T-cell (primary cell): ENCODE data around the gene DCLRE1A. TPM values are rescaled to one million over a fixed set of nuclear protein-coding genes. Genes with fewer than 3 reads are reported as not detected.

Source experiments
- ATAC-seq, 4 experiments: fragments of 200-7000 bp in 3 of 4; fragments of 150-1000 bp in 1 of 4; cut with Tn5 transposase; replicated peaks in 1 of 4; 1 replicate in 3 of 4; 2 replicates in 1 of 4; pipeline ENCODE4 v1.10.0; 2021; ENCODE audit warnings: moderate library complexity in 3 of 4, mild to moderate bottlenecking in 2 of 4, moderate number of reproducible peaks in 1 of 4
- CTCF ChIA-PET, 2 donors: fragments of 300-600 bp; sonication (Branson Sonifier 250); formaldehyde crosslinking; loops; one replicate each; lab custom pipeline; 2022; ENCODE audit warnings: antibody characterized with exemption in 2 of 2; lab: Charles Lee
- POLR2A ChIA-PET, 2 donors: fragments of 300-600 bp; sonication (Branson Sonifier 250); formaldehyde crosslinking; loops; one replicate each; lab custom pipeline; 2022; ENCODE audit warnings: antibody characterized with exemption in 2 of 2; lab: Charles Lee
- DNase-seq, 35 experiments: peaks; one replicate each; pipeline versions ENCODE4 v3.0.0 to v3.0.0-alpha.2; 2013 to 2023
- H3K27ac ChIP-seq: one replicate; pipeline ENCODE4 v1.5.1; 2013; ENCODE audit warnings: low read length
- H3K27me3 ChIP-seq, 2 experiments: replicated peaks in 1 of 2; 1 replicate in 1 of 2; 2 replicates in 1 of 2; pipeline versions ENCODE4 v1.6.1 to v1.7.0; 2013; ENCODE audit warnings: low read length in 1 of 2, mixed read lengths in 1 of 2; ENCODE audit not compliant: control insufficient read depth in 2 of 2, insufficient read depth in 2 of 2; ENCODE audit errors: extremely low read depth in 1 of 2
- H3K36me3 ChIP-seq, 2 donors: 1 replicate in 1 of 2; 2 replicates in 1 of 2; pipeline versions ENCODE4 v1.6.1 to v1.7.0; 2013; ENCODE audit warnings: low read length in 1 of 2; ENCODE audit not compliant: control insufficient read depth in 2 of 2, insufficient read depth in 1 of 2; ENCODE audit errors: extremely low read depth in 1 of 2
- H3K4me1 ChIP-seq, 2 experiments: 1 replicate in 1 of 2; 2 replicates in 1 of 2; pipeline versions ENCODE4 v1.6.1 to v1.7.0; 2013; ENCODE audit warnings: low read length in 2 of 2, mixed read lengths in 1 of 2; ENCODE audit not compliant: insufficient read depth in 2 of 2, control insufficient read depth in 1 of 2; ENCODE audit errors: extremely low read depth in 1 of 2
- H3K4me3 ChIP-seq, 2 donors: 1 replicate in 1 of 2; 2 replicates in 1 of 2; pipeline versions ENCODE4 v1.5.1 to v1.7.0; 2013; ENCODE audit warnings: mild to moderate bottlenecking in 2 of 2, low read length in 1 of 2, moderate library complexity in 1 of 2; ENCODE audit not compliant: control insufficient read depth in 1 of 2; ENCODE audit errors: extremely low read depth in 1 of 2
- H3K9me3 ChIP-seq: 2 replicates; pipeline ENCODE4 v1.7.0; 2013
- H3K27ac Mint-ChIP-seq, 2 donors: one replicate each; pipeline ENCODE4 v1.8.0; 2020 to 2021; ENCODE audit warnings: mild to moderate bottlenecking in 2 of 2, mixed read lengths in 2 of 2
- H3K27me3 Mint-ChIP-seq, 2 donors: one replicate each; pipeline ENCODE4 v1.8.0; 2021 to 2022; ENCODE audit warnings: mixed read lengths in 2 of 2
- H3K36me3 Mint-ChIP-seq: one replicate; pipeline ENCODE4 v1.8.0; 2021; ENCODE audit warnings: mixed read lengths
- H3K4me1 Mint-ChIP-seq, 3 donors: one replicate each; pipeline ENCODE4 v1.8.0; 2020 to 2022; ENCODE audit warnings: mixed read lengths in 3 of 3, mild to moderate bottlenecking in 1 of 3
- H3K4me3 Mint-ChIP-seq, 3 donors: one replicate each; pipeline ENCODE4 v1.8.0; 2020 to 2022; ENCODE audit warnings: mild to moderate bottlenecking in 3 of 3, mixed read lengths in 3 of 3, moderate library complexity in 3 of 3
- H3K9me3 Mint-ChIP-seq, 3 donors: one replicate each; pipeline ENCODE4 v1.8.0; 2020 to 2022; ENCODE audit warnings: mixed read lengths in 3 of 3
- WGBS: methylation state at CpG from one replicate; pipeline ENCODE4 v1.1.5; 2013; ENCODE audit warnings: missing lambda C conversion rate; ENCODE audit not compliant: insufficient coverage; 5-methylcytosine and 5-hydroxymethylcytosine counted together
- total RNA-seq, 35 experiments: library from RNA in 6 of 35; stranded (reverse) in 6 of 35; fragments of 120-200 nt in 1 of 35; gene quantifications; one replicate each; pipeline versions ENCODE4 v1.2.1 to v1.2.4 and lab custom pipeline; 2013 to 2026

Gene DCLRE1A
- 1 to 10 TPM; 2.5 to 4.8 (median 3.9) TPM for total RNA-seq
- total RNA-seq (2013), result 8.9 TPM
- 5.0 to 56.5 (median 11.6) reads per million in 29 experiments for total RNA-seq (lab: John Stamatoyannopoulos, UW)

- Histone ChIP-seq H3K4me3 (peak within 1 kb of the TSS; percentile 85 to 94), H3K27me3 (no peaks in the 10 kb centered on the region), H3K27ac (peak within 1 kb of the TSS; percentile 71), H3K9me3 (no peaks in the 10 kb centered on the region), H3K36me3 (peaks cover 0 to 5% of the 10 kb centered on the region in 2 donors), H3K4me1 (peaks cover 16 to 25% of the 10 kb centered on the region in 2 experiments)
- Mint-ChIP-seq H3K9me3 (no peaks in the 10 kb centered on the region), H3K4me1 (peaks cover 51 to 67% (median 61%) of the 10 kb centered on the region in 3 donors), H3K36me3 (peaks cover 14% of the 10 kb centered on the region), H3K27me3 (no peaks in the 10 kb centered on the region), H3K4me3 (peak within 1 kb of the TSS; percentile 95 to 98 (median 96)), H3K27ac (peak within 1 kb of the TSS; percentile 97 to 98)
- POLR2A ChIA-PET, result interaction anchor here in 1 of 2 donors (0.5 kb wide), 1 partner anchor 18 kb away, joined by 3 read pairs; no protein-coding TSS in a partner anchor
- peak; percentile 59 to 72 (median 68) for ATAC-seq
- peak; percentile 3 to 72 (median 47) for DNase-seq
- 0% methylated on average over 15 of the region's 39 CpGs for WGBS
- CTCF ChIA-PET, result no interaction called here
Measured at GRCh38 chr10:113854013-113854760, at the start of gene DCLRE1A, which contains the start of gene NHLRC2. DCLRE1A (minus strand) TSS chr10:113854082; CDS start chr10:113853182, 900 bp downstream. NHLRC2 (plus strand) TSS chr10:113854661; CDS start chr10:113854873, 212 bp downstream.

GRCh38 chr10:113899952-113900598 is 46.2 kb upstream of the DCLRE1A start:
- Histone ChIP-seq H3K27me3 (no peaks in the 10 kb centered on the region), H3K9me3 (no peaks in the 10 kb centered on the region), H3K36me3 (peaks cover 0 to 31% of the 10 kb centered on the region in 2 donors), H3K4me3 (no peak overlapping the region), H3K4me1 (no peaks in the 10 kb centered on the region), H3K27ac (no peak overlapping the region)
- no peaks in the 10 kb centered on the region for H3K9me3 Mint-ChIP-seq
- DNase-seq (no peak), ATAC-seq (no peak)
- no peak overlapping the region for H3K4me3 Mint-ChIP-seq
- 100% methylated on average over 1 of the region's 2 CpGs for WGBS
- no peaks in the 10 kb centered on the region for H3K27me3 Mint-ChIP-seq
- ChIA-PET CTCF (no interaction called here), POLR2A (no interaction called here)
- H3K36me3 Mint-ChIP-seq, result peaks cover 45% of the 10 kb centered on the region
- no peaks in the 10 kb centered on the region for H3K4me1 Mint-ChIP-seq
- H3K27ac Mint-ChIP-seq, result no peak overlapping the region

DNA sequence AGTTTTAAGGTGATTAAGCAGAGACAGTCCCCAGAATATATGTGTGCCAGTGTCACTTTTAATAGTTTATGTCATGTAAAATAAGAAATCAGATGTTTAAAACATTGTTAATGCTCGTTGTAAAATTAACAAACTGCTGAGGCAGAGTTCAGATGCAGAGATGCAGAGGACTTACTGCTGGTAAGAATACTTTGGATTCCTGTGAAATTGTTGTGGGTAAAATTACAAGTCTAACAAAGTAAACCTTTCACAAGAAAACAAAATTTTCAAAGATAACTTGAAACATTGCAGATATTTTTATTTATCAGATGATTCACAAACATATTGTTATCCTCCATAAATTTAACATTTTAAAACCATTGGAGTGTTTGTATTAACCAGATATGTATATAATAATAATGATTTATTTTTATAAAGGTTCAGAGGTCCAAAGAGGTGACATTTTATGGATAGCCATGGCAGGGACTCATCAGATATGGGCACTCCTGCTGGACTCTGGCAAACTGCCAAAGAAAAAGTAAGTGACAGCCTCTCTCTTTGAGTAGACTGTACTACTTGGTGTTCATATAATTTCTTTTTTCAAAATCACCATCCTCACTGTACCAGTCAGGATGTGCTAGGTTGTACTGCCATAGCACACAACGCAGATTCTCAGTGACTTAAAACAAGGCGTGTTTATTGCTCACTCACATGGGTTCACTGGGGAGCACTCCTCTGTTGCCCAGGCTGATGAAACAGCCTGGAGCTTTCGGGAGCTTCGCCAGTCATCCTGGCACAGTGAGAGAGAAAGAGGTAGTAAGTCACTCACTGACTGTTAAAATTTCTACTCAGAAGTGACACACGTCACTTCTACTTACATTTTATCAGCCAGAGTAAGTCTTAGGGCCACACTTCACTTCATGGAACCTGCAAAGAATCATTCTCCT is 44.1 kb upstream of the DCLRE1A start:
- Histone ChIP-seq H3K4me3 (no peak overlapping the region), H3K9me3 (no peaks in the 10 kb centered on the region), H3K36me3 (peaks cover 0 to 28% of the 10 kb centered on the region in 2 donors), H3K27ac (no peak overlapping the region), H3K4me1 (no peaks in the 10 kb centered on the region), H3K27me3 (no peaks in the 10 kb centered on the region)
- Mint-ChIP-seq H3K27ac (no peak overlapping the region), H3K27me3 (no peaks in the 10 kb centered on the region), H3K4me3 (no peak overlapping the region), H3K9me3 (no peaks in the 10 kb centered on the region), H3K36me3 (peaks cover 44% of the 10 kb centered on the region), H3K4me1 (no peaks in the 10 kb centered on the region)
- ChIA-PET CTCF (no interaction called here), POLR2A (no interaction called here)
- ATAC-seq (no peak), DNase-seq (no peak)
- 100% methylated on average over 1 of the region's 6 CpGs for WGBS

DNA sequence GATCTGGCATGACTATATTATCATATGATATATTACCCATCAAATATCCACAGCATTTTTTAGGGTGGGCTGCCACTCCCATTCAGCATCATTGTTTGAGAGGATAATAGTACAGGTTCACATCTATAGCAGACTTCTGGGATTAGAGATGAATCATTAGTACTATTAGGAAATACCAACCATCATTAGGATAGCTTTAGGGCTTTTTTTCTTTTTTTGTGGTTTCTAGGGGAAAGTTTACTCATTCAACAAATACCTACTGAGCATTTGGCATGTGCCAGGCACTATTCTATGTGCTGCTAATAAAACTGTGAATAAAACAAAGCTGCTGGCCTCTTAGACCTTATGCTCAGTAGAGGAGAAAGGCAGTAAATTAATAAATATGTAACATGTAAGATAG is 41.1 kb upstream of the DCLRE1A start:
- ChIA-PET POLR2A (no interaction called here), CTCF (interaction anchor here in 1 of 2 donors (0.7 kb wide), 1 partner anchor 178 kb away, joined by 3 read pairs; no protein-coding TSS in a partner anchor)
- no peak for ATAC-seq
- Mint-ChIP-seq H3K9me3 (no peaks in the 10 kb centered on the region), H3K36me3 (peaks cover 48% of the 10 kb centered on the region), H3K27me3 (no peaks in the 10 kb centered on the region), H3K4me3 (no peak overlapping the region), H3K27ac (no peak overlapping the region), H3K4me1 (no peaks in the 10 kb centered on the region)
- Histone ChIP-seq H3K9me3 (no peaks in the 10 kb centered on the region), H3K4me3 (no peak overlapping the region), H3K36me3 (peaks cover 0 to 28% of the 10 kb centered on the region in 2 donors), H3K27me3 (no peaks in the 10 kb centered on the region), H3K27ac (no peak overlapping the region), H3K4me1 (no peaks in the 10 kb centered on the region)
- no peak for DNase-seq

- peaks cover 51% of the 10 kb centered on the region for H3K36me3 Mint-ChIP-seq
- POLR2A ChIA-PET, result no interaction called here
- WGBS, result no CpG with 5 or more reads among the region's 1 CpG
- H3K27me3 Mint-ChIP-seq, result no peaks in the 10 kb centered on the region
- ATAC-seq, result no peak
- no peak for DNase-seq
- Histone ChIP-seq H3K4me1 (no peaks in the 10 kb centered on the region), H3K27ac (no peak overlapping the region), H3K36me3 (peaks cover 0 to 31% of the 10 kb centered on the region in 2 donors), H3K9me3 (no peaks in the 10 kb centered on the region), H3K4me3 (no peak overlapping the region), H3K27me3 (no peaks in the 10 kb centered on the region)
- no peak overlapping the region for H3K27ac Mint-ChIP-seq
- no peaks in the 10 kb centered on the region for H3K4me1 Mint-ChIP-seq
- no peak overlapping the region for H3K4me3 Mint-ChIP-seq
- no peaks in the 10 kb centered on the region for H3K9me3 Mint-ChIP-seq
- CTCF ChIA-PET, result interaction anchor here in 1 of 2 donors (0.7 kb wide), 1 partner anchor 178 kb away, joined by 3 read pairs; no protein-coding TSS in a partner anchor
Measured at GRCh38 chr10:113894581-113894980, 40.7 kb upstream of the DCLRE1A start.

- no peak overlapping the region for H3K27ac Mint-ChIP-seq
- no peak for DNase-seq
- no peaks in the 10 kb centered on the region for H3K4me1 ChIP-seq
- no peaks in the 10 kb centered on the region for H3K9me3 Mint-ChIP-seq
- no peaks in the 10 kb centered on the region for H3K4me1 Mint-ChIP-seq
- CTCF ChIA-PET, result no interaction called here
- no peak for ATAC-seq
- POLR2A ChIA-PET, result no interaction called here
- H3K27ac ChIP-seq, result no peak overlapping the region
- no peaks in the 10 kb centered on the region for H3K27me3 Mint-ChIP-seq
- H3K4me3 ChIP-seq, result no peak overlapping the region
- H3K36me3 ChIP-seq, result peaks cover 0 to 24% of the 10 kb centered on the region in 2 donors
- 83% methylated on average over 1 of the region's 2 CpGs for WGBS
- H3K36me3 Mint-ChIP-seq, result peaks cover 44% of the 10 kb centered on the region
- no peaks in the 10 kb centered on the region for H3K9me3 ChIP-seq
- H3K27me3 ChIP-seq, result no peaks in the 10 kb centered on the region
- no peak overlapping the region for H3K4me3 Mint-ChIP-seq
Measured at GRCh38 chr10:113893570-113893969, 39.7 kb upstream of the DCLRE1A start.
